Colon (tissue), 2 donors: Measurements from ENCODE around the gene EME2.
"Not testable (repeated sequence)": the region's sequence is repeated elsewhere in the genome, so short reads cannot be mapped to it uniquely, and the experiment has no call there.

Source experiments
- FAIRE-seq: peaks from 2 replicates; lab custom pipeline; 2012; peaks lifted over from hg19 to GRCh38; lab: Jason Lieb, UNC
- donor health status: control.
- donor health status: control.

The EME2 gene

GRCh38 chr16:1791256-1791942, 18.8 kb downstream of the EME2 start:
- FAIRE-seq: no peak

- FAIRE-seq: no peak
Measured at GRCh38 chr16:1791943-1792812, 19.6 kb downstream of the EME2 start.

- FAIRE-seq: no peak
Measured at GRCh38 chr16:1792836-1793577, 20.4 kb downstream of the EME2 start.

GRCh38 chr16:1793578-1794220, 21.1 kb downstream of the EME2 start, which contains the start of gene IGFALS:
IGFALS (minus strand) TSS chr16:1793705; CDS start chr16:1793652, 53 bp downstream.
- no peak for FAIRE-seq

DNA sequence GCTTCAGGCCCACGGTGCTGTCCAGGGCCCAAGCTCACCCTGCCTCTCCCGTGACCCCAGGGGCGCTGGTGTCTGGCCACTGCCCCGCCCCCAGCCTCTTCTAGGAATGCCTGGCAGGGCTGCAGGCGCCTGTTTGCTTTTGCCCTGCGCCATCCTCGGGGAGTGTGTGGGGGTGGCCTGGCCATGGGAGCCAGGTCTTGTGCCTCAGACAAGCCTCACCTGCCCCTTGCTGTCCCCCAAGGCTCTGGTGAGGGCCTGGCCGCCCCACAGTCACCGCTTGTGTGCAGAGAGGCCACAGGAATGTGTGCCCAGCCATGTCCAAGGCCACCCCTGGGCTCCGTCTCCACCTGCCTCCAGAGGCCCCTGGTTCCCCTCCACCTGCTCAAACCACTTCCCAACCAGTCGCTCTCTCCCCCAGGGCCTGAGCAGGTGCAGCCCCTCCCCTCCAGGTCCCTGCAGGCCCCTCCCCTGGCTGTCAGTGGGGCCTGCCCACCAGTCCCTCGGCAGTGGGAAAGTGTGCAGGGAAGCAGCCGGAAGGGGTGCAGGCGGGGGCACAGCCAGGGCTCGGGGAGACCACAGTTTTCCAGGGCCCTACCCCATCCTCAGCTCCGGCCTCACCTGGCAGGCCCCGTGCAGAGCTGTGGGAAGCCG, 21.7 kb downstream of the EME2 start:
- no peak for FAIRE-seq

DNA sequence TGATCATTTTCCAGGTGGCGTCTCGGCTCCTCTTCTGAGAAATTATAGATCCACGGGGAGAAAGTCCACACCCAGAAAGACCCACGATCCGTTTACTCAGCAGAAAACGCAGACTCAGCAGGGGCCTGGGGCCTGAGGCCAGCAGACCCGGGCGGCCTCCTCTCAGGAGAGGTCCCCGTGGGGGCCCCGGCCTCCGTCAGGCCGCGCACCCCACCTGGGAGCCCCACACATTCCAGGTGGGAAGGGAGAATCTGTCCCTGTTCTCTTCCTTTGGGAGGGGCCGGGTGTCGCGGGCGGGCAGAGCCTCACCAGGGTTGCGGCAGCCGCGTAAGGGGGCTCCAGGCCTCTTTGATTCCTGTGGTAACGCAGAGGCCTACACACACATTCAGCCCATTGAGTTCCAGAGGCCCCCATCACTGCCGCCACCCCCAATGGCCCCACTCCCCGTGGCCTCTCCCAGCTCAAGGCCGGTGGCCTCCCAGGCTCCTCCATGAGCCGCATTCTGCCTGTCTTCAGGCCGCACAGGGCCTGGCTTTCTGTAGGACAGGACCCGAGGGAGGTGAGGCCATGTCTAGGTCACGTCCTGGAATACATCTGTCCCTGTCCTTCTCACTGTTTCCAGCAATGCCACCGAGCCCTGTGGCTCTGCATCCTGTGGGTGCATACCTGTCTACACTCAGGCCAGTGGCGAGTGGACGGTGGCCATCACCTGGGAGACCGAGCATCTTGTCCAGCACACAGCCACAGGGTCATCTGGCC, 22.5 kb downstream of the EME2 start:
- FAIRE-seq: no peak

DNA sequence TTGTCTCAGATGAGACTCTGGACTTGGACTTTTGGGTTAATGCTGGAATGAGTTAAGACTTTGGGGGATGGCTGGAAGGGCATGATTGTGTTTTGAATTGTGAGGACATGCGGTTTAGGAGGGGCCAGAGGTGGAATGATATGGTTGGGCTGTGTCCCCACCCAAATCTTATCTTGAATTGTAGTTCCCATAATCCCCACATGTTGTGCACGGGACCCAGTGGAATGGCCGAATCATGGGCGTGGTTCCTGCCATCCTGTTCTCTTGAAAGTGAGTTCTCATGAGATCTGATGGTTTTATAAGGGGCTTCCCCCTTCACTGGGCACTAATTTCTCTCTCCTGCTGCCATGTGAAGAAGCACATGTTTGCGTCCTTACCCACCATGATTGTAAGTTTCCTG, 26.7 kb downstream of the EME2 start:
- not testable (repeated sequence) for FAIRE-seq

DNA sequence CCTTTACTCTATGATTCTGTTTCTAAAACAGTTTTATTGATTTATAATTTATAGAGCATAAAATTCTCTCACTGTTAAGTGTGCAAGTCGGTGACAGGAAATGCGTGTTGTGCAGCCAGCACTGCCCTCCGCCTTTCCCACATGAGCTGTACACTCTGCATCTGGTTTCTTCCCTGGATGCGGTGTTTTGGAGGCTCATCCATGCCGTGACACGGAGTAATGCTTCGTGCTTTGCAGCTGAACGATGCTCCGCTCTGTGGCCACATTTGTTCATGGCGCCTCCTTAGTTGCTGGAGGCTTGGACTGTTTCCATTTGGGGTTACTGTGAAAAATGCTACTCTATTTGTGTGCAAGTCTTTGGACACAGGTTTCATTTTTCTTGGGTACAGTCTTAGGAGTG, 28.1 kb downstream of the EME2 start:
- FAIRE-seq: no peak

DNA sequence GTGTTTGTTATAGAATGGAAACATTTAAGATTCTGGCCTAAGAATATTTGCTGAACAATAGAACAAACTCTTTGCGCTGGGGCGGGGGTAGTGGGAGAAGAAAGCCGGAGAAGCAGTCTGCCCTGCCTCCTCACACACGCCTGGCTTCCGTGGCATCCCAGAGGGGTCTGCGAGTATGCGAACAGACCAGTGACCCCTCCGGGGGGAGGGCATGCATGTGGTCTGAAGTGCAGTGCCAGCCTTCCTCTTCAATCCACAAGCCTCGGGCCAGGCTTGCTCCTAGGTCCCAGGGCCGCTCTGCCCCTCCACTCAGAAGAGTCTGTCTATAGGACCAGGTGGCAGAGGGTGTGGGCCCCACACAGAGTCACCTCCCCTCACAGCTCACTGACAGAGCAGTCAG, 35.0 kb downstream of the EME2 start:
- no peak for FAIRE-seq

DNA sequence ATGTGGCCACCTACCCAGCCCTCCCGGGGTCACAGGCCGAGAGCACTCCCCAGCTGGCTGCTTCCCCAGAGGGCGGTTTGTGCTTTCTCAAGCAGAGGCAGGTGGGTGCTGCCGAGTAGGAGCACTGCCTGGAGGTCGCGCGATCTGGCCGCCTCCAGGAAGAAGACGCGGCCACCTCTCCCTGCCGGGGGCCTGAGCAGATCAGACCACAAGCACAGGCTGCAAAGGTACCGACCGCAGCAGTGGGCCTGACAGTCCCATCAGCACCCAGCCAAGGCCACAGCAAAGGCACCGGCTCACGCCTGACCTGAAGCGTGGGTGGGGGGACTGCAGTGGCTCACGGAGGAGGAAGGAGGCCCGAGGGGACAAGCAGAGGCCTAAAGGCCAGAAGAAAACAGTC, 36.1 kb downstream of the EME2 start:
- FAIRE-seq: no peak

- no peak for FAIRE-seq
Measured at GRCh38 chr16:1809281-1809801, 36.7 kb downstream of the EME2 start.

DNA sequence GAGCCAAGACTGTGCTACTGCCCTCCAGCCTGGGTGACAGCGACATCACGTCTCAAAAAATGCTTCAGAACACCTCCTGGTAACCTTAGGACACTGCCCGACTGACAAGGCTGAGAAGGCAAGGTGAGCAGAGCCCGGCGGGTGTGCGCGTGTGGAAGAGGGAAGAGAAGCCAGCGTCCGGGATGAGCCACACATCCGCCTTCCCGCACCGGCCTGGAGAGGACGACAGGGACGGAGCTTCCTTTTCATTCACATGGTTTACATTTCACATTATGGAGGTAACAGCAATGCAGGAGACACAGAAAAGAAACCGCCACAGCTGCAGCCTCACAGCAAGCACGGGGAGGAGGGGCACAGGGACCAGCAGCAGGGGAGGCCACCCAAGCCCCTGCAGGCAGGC, 37.5 kb downstream of the EME2 start:
- FAIRE-seq: no peak

GRCh38 chr16:1810536-1810935, 37.9 kb downstream of the EME2 start:
- FAIRE-seq: no peak

GRCh38 chr16:1812732-1813163, 40.1 kb downstream of the EME2 start:
- FAIRE-seq: no peak

DNA sequence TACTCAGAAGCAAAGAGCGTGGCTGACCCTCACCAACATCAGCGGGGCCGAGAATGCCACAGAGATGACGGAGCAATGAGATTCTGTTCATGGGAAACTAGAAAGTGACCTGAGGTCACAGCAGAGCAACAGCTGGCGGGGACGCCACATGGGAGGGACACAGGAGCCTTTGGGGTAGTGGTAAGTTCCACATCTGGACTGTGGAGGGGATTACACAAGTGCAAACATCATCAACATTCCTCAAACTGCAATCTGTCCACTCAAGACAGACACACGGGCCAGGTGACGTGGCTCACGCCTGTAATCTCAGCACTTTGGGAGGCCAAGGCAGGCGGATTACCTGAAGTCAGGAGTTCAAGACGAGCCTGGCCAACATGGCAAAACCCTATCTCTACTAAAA, 42.9 kb downstream of the EME2 start:
- FAIRE-seq: no peak

DNA sequence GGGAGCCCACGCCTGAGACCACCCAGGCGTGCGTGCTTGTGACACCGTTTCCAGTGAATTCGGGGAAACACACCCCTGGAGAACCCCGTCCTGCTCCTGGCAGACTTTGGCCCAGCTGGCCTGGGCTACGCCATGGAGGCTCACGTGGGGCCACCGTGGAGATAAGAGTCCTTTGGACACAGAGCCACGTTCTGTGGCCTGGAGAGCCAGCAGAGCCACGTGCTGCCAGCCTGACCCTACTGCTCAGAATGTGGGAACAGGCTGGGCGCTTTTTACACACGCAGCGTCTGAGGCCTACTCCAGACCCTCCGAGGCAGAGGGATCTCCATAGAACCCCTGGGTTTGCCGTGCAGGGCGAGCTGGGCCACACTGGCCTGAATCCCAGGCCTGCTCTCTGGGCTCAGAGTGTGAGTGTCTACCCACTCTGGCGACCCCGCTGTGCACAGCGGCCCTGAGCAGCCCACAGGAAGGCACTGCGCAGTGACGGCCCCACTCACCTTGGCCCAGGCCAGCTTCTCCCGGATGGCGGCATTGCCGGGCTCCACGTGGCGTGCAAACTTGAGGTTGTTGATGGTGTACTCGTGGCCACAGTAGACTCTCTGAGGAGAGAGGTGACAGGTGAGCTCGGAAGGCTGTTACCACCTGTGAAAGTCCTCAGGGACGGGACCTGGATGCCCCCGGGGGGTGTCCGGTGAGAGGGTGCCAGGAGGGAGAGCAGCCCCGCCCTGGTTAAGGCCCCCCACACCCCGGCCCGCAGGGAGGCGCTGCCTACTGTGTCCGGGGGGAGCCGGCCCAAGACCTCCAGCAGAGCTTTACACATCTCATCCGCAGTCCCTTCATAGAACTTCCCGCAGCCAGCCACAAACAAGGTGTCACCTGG, 44.0 kb downstream of the EME2 start:
- no peak for FAIRE-seq

- no peak for FAIRE-seq
Measured at GRCh38 chr16:1817276-1817589, 44.6 kb downstream of the EME2 start.

GRCh38 chr16:1817716-1818115, 45.1 kb downstream of the EME2 start:
- FAIRE-seq: no peak

DNA sequence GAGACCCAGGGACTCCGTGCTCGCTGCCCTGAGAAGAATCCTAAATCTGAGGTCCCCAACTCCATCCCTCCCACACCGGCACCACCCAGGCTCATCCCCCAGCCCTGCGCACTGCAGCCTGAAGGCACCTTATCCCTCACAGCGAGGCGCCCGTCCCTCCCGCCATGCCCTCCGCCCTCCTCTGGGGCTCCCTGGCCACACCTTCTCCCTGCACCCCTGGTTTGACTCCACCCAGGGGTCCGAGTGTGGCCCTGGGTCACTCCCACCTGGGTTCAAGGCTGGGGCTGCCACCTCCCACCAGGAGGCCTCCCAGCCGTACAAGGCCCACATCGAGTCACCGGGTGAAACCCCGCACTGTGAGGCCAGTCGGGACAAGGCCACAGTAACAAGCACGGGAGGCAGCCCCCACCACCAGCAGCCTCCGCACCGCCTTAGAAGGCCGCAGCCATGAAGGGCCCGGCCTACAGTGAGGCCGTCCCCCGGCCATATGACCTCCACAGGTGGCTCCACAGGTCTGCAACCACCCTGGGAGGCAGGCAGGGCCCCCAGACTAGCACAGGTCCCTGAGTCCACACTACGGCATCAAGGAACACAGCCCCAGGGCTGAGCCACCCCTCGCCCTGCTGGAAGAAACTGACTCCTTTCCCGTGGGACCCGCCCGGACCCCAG, 45.7 kb downstream of the EME2 start:
- FAIRE-seq: no peak
